GM18505 (cell line): Measurements from ENCODE around the gene HACD1.
A peak's percentile ranks its signal among the peaks of the same experiment; 100 is the strongest.

Source experiments
- ATAC-seq: cut with Tn5 transposase; IDR thresholded peaks from one replicate; pipeline ENCODE4 v1.9.1; 2021; ENCODE audit not compliant: unreplicated experiment
- POLR2A ChIP-seq: IDR thresholded peaks from 4 replicates; pipeline ENCODE4 v1.6.1; 2011; ENCODE audit warnings: borderline replicate concordance; ENCODE audit not compliant: insufficient read depth, insufficient read length; ENCODE audit errors: extremely low read depth

Gene HACD1

GRCh38 chr10:17617031-17617911 lies at the start of gene HACD1:
TSS of gene HACD1 (minus strand) at chr10:17617374. CDS start at chr10:17617339, 35 bp downstream.
- TF ChIP-seq POLR2A, result no peak
- peak; percentile 64 for ATAC-seq

- TF ChIP-seq POLR2A, result no peak
These were observed 48.6 kb upstream of the HACD1 start for GRCh38 chr10:17665747-17666146.

GRCh38 chr10:17663450-17663849 lies 46.3 kb upstream of the HACD1 start:
- TF ChIP-seq POLR2A, result no peak
- ATAC-seq, result no peak

More at GRCh38 chr10:17665747-17666146, 48.6 kb upstream of the HACD1 start:
- ATAC-seq, result no peak

GRCh38 chr10:17662193-17663138 lies 45.3 kb upstream of the HACD1 start:
- TF ChIP-seq POLR2A, result no peak
- ATAC-seq, result no peak

- TF ChIP-seq POLR2A, result no peak
- no peak for ATAC-seq
These were observed 44.3 kb upstream of the HACD1 start for GRCh38 chr10:17661510-17661909.

GRCh38 chr10:17660921-17661320 lies 43.7 kb upstream of the HACD1 start:
- no peak for ATAC-seq
- no peak for TF ChIP-seq POLR2A

- no peak for TF ChIP-seq POLR2A
- ATAC-seq, result no peak
These were observed 42.2 kb upstream of the HACD1 start for GRCh38 chr10:17659365-17659764.

GRCh38 chr10:17657103-17657500 lies 39.9 kb upstream of the HACD1 start:
- ATAC-seq, result no peak
- no peak for TF ChIP-seq POLR2A

GRCh38 chr10:17655567-17656146 lies 38.5 kb upstream of the HACD1 start:
- TF ChIP-seq POLR2A, result no peak
- peak; percentile 95 for ATAC-seq

- ATAC-seq, result no peak
- no peak for TF ChIP-seq POLR2A
These were observed 37.8 kb upstream of the HACD1 start for GRCh38 chr10:17655009-17655408.

GRCh38 chr10:17652585-17652984 lies 35.4 kb upstream of the HACD1 start:
- no peak for ATAC-seq
- no peak for TF ChIP-seq POLR2A

- no peak for ATAC-seq
- no peak for TF ChIP-seq POLR2A
These were observed 34.7 kb upstream of the HACD1 start for GRCh38 chr10:17651896-17652295.

- ATAC-seq, result no peak
- TF ChIP-seq POLR2A, result no peak
These were observed 33.2 kb upstream of the HACD1 start for GRCh38 chr10:17650416-17650815.
